ENCODE measurements around the gene NPTX1.

Gene NPTX1

DNA sequence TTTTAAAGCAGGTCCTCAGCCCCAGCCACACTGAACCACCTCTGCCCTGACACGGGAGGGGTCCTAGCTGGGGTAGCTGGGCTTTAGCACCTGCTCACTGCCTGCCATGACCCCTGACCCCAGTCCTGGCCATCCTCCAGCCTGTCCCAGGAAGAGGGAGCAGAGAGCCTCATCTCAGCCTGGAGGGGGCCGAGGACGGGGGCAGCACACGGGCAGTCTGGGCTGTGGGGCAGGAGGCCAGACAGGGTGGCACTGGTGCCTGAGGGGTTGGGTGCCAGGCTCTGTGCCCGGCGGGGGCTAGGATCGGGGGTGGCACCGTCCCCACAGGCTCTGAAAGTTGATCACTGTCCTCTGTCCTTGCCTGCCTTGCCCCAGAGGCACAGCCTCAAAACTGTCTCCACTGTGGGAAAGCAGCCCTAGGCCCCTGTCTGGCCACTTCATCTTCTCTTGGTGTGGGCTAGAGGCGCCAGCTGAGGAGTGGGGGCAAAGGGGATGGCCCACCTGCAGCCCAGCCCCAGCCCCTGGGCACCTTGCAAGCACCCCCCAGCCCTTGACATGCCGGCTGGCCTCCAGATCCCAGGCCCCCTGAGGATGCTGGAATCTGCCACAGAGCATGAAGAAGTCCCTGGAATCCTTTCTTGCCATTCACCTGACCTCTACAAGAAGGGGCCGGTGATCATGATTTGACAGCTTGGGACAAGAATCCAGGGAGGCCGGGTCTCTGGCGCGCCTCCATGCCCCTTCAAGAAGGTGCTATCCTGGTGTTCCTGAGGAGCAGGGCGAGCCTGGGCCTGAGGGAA is 45.8 kb downstream of the NPTX1 start:
- Histone ChIP-seq H3K4me1 (ENCODE audit: control insufficient read depth, insufficient read depth, low read length) (peaks cover 4% of the 10 kb centered on the region; the same call in 1 of the 2 replicates), H3K4me3 (ENCODE audit: low read depth, low read length) (no peak overlapping the region), H3K9me3 (ENCODE audit: control insufficient read depth, insufficient read depth, low read length) (no peaks in the 10 kb centered on the region), H3K36me3 (ENCODE audit: control insufficient read depth, insufficient read depth, low read length) (no peaks in the 10 kb centered on the region), H3K27ac (ENCODE audit: low read depth, low read length) (no peak overlapping the region), H3K27me3 (ENCODE audit: control insufficient read depth, insufficient read depth, low read length) (no peaks in the 10 kb centered on the region), H3K9ac (ENCODE audit: low read depth, low read length) (no peak overlapping the region)

DNA sequence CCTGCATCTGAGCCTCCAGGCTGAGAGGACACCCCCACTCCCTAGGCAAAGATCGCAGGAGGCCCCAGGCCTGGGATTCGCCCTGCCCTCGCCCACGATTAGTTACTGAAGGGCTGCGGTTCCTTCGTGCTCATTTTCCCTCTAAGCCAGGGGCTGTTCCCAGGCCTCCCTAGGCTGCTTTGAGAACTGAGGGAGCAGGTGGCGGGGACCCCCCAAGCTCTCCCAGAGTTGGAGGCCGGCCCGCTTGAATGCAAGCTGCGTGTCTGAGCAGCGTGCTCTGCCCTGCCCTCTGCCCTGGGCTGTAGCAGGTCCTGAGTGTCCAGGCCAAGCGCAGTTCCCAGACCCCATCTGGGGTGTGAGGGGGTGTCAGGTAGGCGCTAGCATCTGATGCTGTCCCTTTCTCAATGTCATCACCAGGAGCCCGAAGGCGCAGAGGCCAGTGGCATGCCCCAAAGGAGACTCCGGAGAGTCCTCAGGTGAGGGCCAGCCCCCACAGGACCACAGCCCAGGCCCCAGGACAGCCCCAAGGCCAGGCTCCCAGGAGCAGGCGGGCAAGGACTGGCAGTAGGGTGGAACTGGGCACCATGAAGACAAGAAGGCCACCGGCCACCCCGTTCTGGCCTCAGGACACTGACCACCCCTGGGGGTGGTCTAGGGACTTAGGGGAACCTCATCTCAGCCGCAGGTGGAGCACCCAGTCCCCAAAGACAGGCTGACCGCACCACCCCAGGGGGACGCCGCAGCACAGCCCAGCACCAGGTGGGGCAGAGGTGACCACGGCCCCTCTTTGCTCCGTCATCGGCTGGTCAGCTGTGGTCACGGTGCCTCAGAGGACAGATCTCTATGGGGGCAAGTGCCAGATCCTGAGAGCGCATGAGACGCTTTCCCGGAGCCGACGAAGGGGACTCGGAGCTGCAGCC is 46.8 kb downstream of the NPTX1 start:
- H3K4me3 ChIP-seq (ENCODE audit: low read depth, low read length): no peak overlapping the region
- H3K4me1 ChIP-seq (ENCODE audit: control insufficient read depth, insufficient read depth, low read length): peaks cover 4% of the 10 kb centered on the region; the same call in 1 of the 2 replicates
- no peaks in the 10 kb centered on the region for H3K27me3 ChIP-seq (ENCODE audit: control insufficient read depth, insufficient read depth, low read length)
- no peak overlapping the region for H3K27ac ChIP-seq (ENCODE audit: low read depth, low read length)
- H3K9me3 ChIP-seq (ENCODE audit: control insufficient read depth, insufficient read depth, low read length): no peaks in the 10 kb centered on the region
- no peak overlapping the region for H3K9ac ChIP-seq (ENCODE audit: low read depth, low read length)
- H3K36me3 ChIP-seq (ENCODE audit: control insufficient read depth, insufficient read depth, low read length): no peaks in the 10 kb centered on the region

DNA sequence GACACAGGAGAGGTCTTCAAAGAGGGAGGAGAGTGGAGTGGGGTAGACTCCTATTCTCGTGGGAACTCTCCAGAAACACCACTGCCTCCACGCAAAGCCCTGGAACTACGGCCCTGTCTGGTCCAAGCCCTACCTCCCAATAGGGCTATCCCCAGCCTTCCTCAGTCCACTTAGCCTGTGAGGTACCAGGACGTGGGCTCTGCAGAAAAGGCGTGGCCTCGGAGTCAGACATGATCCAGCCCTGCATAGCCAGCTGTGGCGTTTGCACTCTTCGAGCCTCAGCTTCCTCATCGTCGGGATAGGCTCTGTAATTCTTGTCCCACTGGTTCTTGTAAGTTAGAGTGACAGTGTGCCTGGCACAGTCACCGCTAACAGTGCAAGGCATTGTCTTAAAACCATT is 47.6 kb downstream of the NPTX1 start:
- Histone ChIP-seq H3K27me3 (ENCODE audit: control insufficient read depth, insufficient read depth, low read length) (no peaks in the 10 kb centered on the region), H3K4me3 (ENCODE audit: low read depth, low read length) (no peak overlapping the region), H3K9me3 (ENCODE audit: control insufficient read depth, insufficient read depth, low read length) (no peaks in the 10 kb centered on the region), H3K27ac (ENCODE audit: low read depth, low read length) (no peak overlapping the region), H3K36me3 (ENCODE audit: control insufficient read depth, insufficient read depth, low read length) (no peaks in the 10 kb centered on the region), H3K9ac (ENCODE audit: low read depth, low read length) (no peak overlapping the region), H3K4me1 (ENCODE audit: control insufficient read depth, insufficient read depth, low read length) (peaks cover 4% of the 10 kb centered on the region; the same call in 1 of the 2 replicates)

DNA sequence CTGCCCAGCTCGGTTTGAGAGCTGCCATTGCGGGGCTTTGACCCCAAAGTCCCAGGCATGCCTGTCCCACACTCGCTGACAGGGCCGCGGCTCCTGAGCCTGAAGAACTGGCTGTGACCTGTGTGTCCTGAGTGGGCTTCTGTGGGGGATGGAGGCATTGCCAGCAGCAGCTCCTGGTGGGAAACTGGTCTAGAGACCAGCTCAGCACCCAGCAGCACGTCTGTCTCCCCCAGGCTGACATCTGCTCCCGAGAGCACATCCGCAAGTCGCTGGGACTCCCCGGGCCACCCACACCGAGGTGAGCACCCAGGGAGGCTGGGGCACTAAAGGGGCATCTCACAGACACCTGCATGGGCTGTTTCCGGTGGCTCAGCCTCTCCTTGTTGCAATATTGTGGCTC is 48.0 kb downstream of the NPTX1 start:
- Histone ChIP-seq H3K9me3 (ENCODE audit: control insufficient read depth, insufficient read depth, low read length) (no peaks in the 10 kb centered on the region), H3K36me3 (ENCODE audit: control insufficient read depth, insufficient read depth, low read length) (no peaks in the 10 kb centered on the region), H3K27me3 (ENCODE audit: control insufficient read depth, insufficient read depth, low read length) (no peaks in the 10 kb centered on the region), H3K4me1 (ENCODE audit: control insufficient read depth, insufficient read depth, low read length) (peaks cover 4% of the 10 kb centered on the region; the same call in 1 of the 2 replicates), H3K4me3 (ENCODE audit: low read depth, low read length) (no peak overlapping the region), H3K27ac (ENCODE audit: low read depth, low read length) (no peak overlapping the region), H3K9ac (ENCODE audit: low read depth, low read length) (no peak overlapping the region)

DNA sequence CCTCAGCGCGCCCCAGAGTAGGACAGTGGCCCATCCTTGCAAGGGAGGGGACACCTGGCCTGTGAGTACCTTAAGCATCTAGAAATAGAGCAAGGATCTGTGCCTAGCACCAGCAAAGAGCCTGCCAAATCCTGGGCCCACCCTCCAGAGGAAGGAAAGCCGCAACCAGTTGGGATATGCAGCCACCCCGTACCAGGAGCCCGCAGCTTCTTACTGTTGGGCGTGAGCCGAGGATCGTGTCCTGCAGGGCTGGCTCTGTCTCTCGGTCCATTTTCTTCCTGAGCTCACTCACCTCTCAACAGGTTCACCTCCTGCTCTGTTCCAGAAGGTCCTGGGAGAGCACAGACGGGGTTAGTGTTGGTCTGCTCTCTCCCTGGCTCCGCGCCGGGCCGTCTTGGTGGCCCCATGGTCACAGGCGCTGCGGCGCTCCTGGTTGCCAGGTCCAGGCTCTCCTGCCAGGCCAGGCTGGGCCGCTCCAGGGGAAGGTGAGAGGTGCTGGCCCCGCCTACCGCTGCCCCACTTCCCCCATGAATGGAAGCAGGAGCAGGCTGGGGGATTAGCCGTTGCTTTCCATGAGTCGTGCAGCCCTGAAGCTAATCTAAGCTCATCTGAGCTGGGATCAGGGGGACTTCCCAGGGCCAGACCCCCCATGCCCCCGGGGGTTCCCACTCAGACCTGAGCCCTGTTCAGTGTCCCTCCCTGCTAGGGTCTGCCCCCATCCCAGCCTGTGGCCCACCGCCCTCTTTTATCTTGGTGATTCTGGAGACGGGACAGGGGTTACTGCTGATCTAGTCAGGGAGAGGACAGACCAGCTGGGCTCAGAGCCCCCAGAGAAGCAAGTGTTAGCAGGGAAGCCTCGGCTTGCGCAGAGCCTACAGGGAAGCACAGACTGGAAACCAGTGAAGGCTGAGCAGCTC is 48.8 kb downstream of the NPTX1 start:
- H3K4me1 ChIP-seq (ENCODE audit: control insufficient read depth, insufficient read depth, low read length): peaks cover 4% of the 10 kb centered on the region; the same call in 1 of the 2 replicates
- H3K36me3 ChIP-seq (ENCODE audit: control insufficient read depth, insufficient read depth, low read length): no peaks in the 10 kb centered on the region
- no peaks in the 10 kb centered on the region for H3K9me3 ChIP-seq (ENCODE audit: control insufficient read depth, insufficient read depth, low read length)
- H3K9ac ChIP-seq (ENCODE audit: low read depth, low read length): no peak overlapping the region
- H3K4me3 ChIP-seq (ENCODE audit: low read depth, low read length): no peak overlapping the region
- H3K27ac ChIP-seq (ENCODE audit: low read depth, low read length): no peak overlapping the region
- no peaks in the 10 kb centered on the region for H3K27me3 ChIP-seq (ENCODE audit: control insufficient read depth, insufficient read depth, low read length)

DNA sequence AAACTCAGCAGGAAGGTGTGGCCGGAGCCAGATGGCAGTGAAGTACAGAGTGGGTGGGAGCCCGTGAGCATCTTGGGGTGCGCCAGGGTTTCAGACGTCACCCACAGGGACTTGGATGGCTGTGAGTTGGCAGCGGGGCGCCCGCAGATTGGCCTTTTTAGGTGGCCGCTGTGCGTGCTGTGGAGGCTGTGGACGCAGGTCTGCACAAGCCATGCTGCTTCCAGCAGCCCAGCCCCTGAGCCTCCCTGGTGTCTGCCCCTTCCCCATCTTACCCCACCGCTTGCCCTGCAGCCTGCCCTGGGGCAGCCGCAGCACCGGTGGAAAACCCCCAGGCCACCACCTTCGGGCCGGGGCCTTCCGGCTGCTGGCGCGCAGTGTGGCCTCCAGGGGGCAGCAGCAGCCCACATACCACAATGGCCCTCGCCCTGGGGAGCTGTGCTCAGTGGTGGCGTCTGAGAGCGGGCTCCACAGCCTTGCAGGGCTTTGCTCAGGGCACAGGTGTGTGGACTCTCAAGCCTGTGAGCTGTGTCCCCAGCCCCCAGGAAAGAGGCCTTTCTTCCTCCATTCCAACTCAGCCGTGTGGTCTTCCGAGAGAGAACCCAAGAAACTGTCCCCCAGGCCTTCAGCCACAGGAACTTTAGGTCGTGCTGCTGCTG is 49.6 kb downstream of the NPTX1 start:
- H3K27ac ChIP-seq (ENCODE audit: low read depth, low read length): no peak overlapping the region
- no peak overlapping the region for H3K9ac ChIP-seq (ENCODE audit: low read depth, low read length)
- H3K36me3 ChIP-seq (ENCODE audit: control insufficient read depth, insufficient read depth, low read length): no peaks in the 10 kb centered on the region
- no peaks in the 10 kb centered on the region for H3K27me3 ChIP-seq (ENCODE audit: control insufficient read depth, insufficient read depth, low read length)
- H3K9me3 ChIP-seq (ENCODE audit: control insufficient read depth, insufficient read depth, low read length): no peaks in the 10 kb centered on the region
- no peak overlapping the region for H3K4me3 ChIP-seq (ENCODE audit: low read depth, low read length)
- H3K4me1 ChIP-seq (ENCODE audit: control insufficient read depth, insufficient read depth, low read length): peaks cover 4% of the 10 kb centered on the region; the same call in 1 of the 2 replicates

DNA sequence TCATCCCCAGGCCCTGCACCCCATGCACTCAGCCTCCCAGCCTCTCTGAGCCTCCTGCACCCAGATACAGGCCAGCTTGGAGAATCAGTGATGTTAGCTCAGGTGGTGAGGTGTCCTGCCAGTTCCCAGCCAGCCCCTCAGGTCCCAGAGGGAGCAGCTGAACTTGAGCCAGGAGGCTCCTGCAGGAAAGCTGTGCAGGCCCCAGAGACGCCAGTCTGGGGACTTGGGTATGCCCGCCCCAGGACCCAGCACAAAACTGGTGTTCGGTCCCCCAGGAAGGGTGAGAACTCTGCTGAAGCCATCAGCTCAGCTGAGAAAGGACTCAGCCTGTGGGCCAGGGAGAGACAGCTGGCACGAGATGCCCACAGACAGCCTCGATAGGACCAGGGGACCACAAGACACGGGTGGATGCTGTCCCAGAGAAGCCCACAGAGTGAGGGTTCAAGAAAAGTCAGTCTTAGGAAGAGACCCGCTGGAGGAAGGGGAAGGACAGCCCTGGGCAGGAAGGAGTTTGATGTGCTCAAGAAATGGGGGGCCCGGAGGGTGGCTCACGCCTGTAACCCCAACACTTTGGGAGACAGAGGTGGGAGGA is 50.5 kb downstream of the NPTX1 start:
- no peak overlapping the region for H3K9ac ChIP-seq (ENCODE audit: low read depth, low read length)
- no peaks in the 10 kb centered on the region for H3K27me3 ChIP-seq (ENCODE audit: control insufficient read depth, insufficient read depth, low read length)
- no peaks in the 10 kb centered on the region for H3K36me3 ChIP-seq (ENCODE audit: control insufficient read depth, insufficient read depth, low read length)
- H3K9me3 ChIP-seq (ENCODE audit: control insufficient read depth, insufficient read depth, low read length): no peaks in the 10 kb centered on the region
- no peak overlapping the region for H3K4me3 ChIP-seq (ENCODE audit: low read depth, low read length)
- H3K27ac ChIP-seq (ENCODE audit: low read depth, low read length): no peak overlapping the region
- H3K4me1 ChIP-seq (ENCODE audit: control insufficient read depth, insufficient read depth, low read length): peaks cover 4% of the 10 kb centered on the region; the same call in 1 of the 2 replicates

DNA sequence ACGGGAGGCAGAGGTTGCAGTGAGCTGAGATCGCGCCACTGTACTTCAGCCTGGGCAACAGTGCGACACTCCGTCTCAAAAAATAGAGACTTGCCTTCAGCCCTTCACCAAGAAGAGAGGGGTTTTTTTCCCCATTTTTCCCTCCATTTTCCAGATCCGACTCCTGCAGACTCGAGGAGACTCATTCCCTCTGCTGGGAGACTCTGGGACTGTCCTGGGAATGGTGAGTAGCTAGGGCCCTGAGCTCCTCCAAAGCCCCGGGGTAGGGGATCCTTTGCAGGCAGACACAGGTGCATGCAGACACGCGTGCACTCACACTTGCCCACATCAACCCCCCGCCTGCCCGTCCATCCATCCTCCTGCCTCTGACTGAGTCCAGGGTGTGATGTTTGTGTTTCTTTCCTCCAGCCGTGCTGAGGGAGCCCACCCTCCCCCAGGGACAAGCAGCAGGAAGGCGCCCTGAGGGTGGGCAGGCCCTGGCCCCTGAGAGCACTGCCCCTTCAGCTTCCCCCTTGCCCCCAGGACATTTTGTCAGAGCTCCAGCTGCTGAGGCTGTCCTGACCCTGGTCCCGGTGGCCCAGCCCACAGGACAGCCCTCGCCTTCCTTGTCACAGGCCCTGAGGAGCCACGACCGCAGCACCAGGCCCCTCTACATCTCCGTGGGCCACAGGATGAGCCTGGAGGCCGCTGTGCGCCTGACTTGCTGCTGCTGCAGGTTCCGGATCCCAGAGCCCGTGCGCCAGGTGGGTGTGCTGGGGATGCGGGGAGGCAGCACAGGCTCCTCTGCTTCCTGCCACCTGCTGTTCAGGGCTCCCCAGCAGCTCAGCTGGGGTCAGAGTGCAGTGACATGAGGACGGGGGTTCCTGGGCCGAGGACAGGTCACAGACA is 51.3 kb downstream of the NPTX1 start:
- H3K27me3 ChIP-seq (ENCODE audit: control insufficient read depth, insufficient read depth, low read length): no peaks in the 10 kb centered on the region
- no peak overlapping the region for H3K4me3 ChIP-seq (ENCODE audit: low read depth, low read length)
- H3K9ac ChIP-seq (ENCODE audit: low read depth, low read length): no peak overlapping the region
- peaks cover 4% of the 10 kb centered on the region; the same call in 1 of the 2 replicates for H3K4me1 ChIP-seq (ENCODE audit: control insufficient read depth, insufficient read depth, low read length)
- no peaks in the 10 kb centered on the region for H3K9me3 ChIP-seq (ENCODE audit: control insufficient read depth, insufficient read depth, low read length)
- no peak overlapping the region for H3K27ac ChIP-seq (ENCODE audit: low read depth, low read length)
- no peaks in the 10 kb centered on the region for H3K36me3 ChIP-seq (ENCODE audit: control insufficient read depth, insufficient read depth, low read length)

DNA sequence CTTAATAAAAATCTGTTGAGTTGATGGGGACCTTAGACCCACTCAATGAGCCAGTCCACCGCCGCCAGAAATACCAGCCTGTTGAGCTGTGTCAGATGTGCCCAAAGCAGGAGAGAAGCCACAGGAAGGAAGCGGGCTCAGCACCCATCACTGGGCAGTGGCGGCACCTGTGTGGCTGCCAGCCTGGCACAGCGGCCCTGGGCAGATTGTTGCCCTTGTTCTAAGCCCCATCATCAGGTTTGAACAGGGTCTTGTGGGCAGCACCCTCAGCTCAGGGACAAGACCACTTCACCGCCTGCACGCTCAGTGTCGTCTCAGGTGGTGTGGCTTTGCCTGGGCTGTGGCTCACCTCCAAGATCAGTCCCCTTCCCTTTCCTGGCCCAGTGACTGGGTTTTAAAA is 52.1 kb downstream of the NPTX1 start:
- Histone ChIP-seq H3K27me3 (ENCODE audit: control insufficient read depth, insufficient read depth, low read length) (no peaks in the 10 kb centered on the region), H3K9me3 (ENCODE audit: control insufficient read depth, insufficient read depth, low read length) (no peaks in the 10 kb centered on the region), H3K9ac (ENCODE audit: low read depth, low read length) (no peak overlapping the region), H3K27ac (ENCODE audit: low read depth, low read length) (no peak overlapping the region), H3K4me1 (ENCODE audit: control insufficient read depth, insufficient read depth, low read length) (peaks cover 4% of the 10 kb centered on the region; the same call in 1 of the 2 replicates), H3K4me3 (ENCODE audit: low read depth, low read length) (no peak overlapping the region), H3K36me3 (ENCODE audit: control insufficient read depth, insufficient read depth, low read length) (no peaks in the 10 kb centered on the region)

Measured in HUES48 (cell line).